NCI-H1092 (cell line): ENCODE data around the gene PAOX.

Experiments
- DNase-seq: peaks from one replicate; lab custom pipeline; 2025; lab: John Stamatoyannopoulos, UW

PAOX gene

DNA sequence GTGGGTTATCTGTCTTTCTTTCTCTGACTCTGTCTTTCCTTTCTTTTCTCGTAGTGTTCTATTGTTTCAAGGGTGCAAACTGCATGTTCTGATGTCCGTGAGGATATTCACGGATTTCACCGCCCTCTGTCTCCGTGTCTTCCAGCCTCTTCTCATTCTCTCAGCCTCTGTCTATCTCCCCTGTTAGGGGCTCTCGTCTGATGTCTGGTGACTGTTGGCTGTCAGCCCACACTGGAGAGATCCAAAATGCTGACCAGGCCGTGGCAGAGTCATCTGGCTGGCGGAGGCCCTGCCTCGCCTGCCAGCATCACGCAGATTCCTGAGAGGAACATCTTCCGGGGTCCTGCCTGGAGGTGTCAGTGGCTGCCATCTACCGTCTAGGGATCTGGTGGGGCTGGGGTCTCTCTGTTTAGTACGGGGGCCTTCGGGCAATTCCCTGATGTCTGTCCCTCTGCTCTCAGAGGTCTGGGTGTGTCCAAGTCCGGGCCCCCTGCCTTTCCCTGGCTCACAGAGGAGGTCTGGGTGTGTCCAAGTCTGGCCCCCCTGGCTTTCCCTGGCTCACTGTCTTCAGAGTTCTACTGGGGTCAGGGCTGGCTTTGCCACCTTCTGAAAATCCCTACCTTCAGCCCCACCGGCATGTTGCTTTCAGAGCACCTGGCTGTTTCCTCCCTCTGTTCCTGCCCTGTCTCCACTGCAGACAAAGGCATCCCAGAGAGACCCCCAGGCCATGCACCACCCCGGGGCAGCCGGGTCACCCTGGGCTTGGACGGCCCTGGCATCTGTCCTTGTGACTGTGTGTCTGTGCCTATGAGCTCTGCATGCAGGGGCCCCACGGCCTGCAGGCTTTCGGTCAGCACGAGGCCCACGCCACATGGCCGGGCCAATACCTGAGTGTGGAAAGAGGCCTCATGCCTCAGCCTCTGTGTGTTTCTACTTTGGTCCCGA, 60.7 kb downstream of the PAOX start:
- no peak for DNase-seq

DNA sequence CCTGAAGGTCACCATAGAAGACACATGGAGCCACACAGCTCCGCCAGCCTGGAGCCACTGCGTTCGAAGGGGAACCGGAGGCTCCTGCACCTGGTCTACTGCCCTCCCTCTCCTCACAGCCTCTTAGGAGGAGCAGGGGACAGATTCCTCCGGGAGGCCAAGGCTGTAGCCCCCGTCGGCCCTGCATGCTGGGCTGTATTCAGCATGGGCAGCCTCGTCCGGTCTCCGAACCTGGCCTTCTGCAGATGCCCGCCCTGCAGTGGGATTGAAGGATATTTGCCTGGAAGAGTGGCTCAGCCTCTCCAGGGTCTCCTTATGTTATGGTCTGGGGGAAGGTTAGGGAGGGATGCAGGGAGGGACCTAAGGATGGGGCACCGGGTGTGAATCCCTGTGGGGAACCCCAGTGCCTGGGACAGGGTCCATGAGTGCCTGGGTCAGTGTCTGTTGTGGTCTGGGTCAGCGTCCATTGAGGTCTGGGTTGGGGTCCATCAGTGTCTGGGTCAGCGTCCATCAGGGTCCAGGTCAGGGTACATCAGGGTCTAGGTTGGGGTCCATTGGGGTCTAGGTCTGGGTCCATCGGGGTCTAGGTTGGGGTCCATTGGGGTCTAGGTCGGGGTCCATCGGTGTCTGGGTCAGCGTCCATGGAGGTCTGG, 61.7 kb downstream of the PAOX start:
- DNase-seq = no peak
